ENCODE results near the gene BRME1.

GRCh38 chr19:13946414-13946813, 40.5 kb upstream of the BRME1 start:
- TF ChIP-seq CTCF (IDR thresholded peaks at IDR 0.05; ENCODE audit: poor library complexity) (no peak), EZH2 (IDR thresholded peaks at IDR 0.05; ENCODE audit: borderline replicate concordance) (no peak)
